Thyroid gland (tissue), 4 donors: ENCODE results near the gene CPB2.

Experiments
- POLR2A ChIP-seq, 2 donors: fragments of 450-650 bp; IDR thresholded peaks; one replicate each; pipeline ENCODE4 v1.6.1; 2017; ENCODE audit warnings: antibody characterized with exemption in 2 of 2, mild to moderate bottlenecking in 2 of 2, moderate library complexity in 1 of 2
- TF ChIP-seq, protein P1 (sequence below), 6 experiments: fragments of 200-600 bp in 3 of 6; fragments of 450-650 bp in 3 of 6; sonication (generic) in 3 of 6; IDR thresholded peaks; one replicate each; pipeline ENCODE4 v1.5.1; 2016 to 2019; ENCODE audit warnings: antibody characterized with exemption in 6 of 6, mild to moderate bottlenecking in 2 of 6, inconsistent platforms in 1 of 6, moderate library complexity in 1 of 6

DNA sequence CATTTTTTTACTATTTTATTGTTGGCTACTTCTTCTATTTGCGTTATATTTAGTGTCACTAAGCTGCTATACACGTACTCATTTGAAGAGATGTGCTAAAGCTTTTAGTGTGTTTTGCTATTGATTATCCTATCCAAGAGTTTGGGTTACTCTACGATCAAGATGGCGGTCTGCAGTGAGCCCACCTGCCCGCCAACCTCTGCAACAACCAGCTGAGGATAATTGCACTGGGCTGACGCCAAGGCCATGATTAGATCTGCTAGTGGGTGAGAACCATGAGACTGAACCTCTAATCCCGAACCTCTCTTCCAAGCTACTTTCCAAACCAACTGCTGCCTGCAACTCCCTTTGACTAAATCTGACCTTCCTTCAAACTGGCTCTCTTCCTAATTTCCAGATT, 1.8 kb downstream of the CPB2 start:
- TF ChIP-seq, protein P1, sequence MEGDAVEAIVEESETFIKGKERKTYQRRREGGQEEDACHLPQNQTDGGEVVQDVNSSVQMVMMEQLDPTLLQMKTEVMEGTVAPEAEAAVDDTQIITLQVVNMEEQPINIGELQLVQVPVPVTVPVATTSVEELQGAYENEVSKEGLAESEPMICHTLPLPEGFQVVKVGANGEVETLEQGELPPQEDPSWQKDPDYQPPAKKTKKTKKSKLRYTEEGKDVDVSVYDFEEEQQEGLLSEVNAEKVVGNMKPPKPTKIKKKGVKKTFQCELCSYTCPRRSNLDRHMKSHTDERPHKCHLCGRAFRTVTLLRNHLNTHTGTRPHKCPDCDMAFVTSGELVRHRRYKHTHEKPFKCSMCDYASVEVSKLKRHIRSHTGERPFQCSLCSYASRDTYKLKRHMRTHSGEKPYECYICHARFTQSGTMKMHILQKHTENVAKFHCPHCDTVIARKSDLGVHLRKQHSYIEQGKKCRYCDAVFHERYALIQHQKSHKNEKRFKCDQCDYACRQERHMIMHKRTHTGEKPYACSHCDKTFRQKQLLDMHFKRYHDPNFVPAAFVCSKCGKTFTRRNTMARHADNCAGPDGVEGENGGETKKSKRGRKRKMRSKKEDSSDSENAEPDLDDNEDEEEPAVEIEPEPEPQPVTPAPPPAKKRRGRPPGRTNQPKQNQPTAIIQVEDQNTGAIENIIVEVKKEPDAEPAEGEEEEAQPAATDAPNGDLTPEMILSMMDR (IDR thresholded peaks at IDR 0.05) = no peak
- TF ChIP-seq POLR2A (IDR thresholded peaks at IDR 0.05) = no peak
